Osteoblast (primary cell): ENCODE data around the gene ADGRL3. TPM values are rescaled to one million over a fixed set of nuclear protein-coding genes. Genes with fewer than 3 reads are reported as not detected.
A peak's percentile ranks its signal among the peaks of the same experiment; 100 is the strongest.
"Not testable (repeated sequence)": the region's sequence is repeated elsewhere in the genome, so short reads cannot be mapped to it uniquely, and the experiment has no call there.

Experiments used
- DNase-seq: peaks from one replicate; pipeline ENCODE4 v3.0.0; 2011; ENCODE audit warnings: low spot score, mixed read lengths; ENCODE audit not compliant: insufficient read length; ENCODE audit errors: missing footprints
- H2AFZ ChIP-seq: 2 replicates; pipeline ENCODE4 v1.6.0; 2011; ENCODE audit warnings: mild to moderate bottlenecking, low read length
- H3K27ac ChIP-seq: 2 replicates; pipeline ENCODE4 v1.5.1; 2011; ENCODE audit warnings: mild to moderate bottlenecking, low read depth, low read length, moderate library complexity
- H3K27me3 ChIP-seq: 2 replicates; pipeline ENCODE4 v1.6.0; 2012; ENCODE audit warnings: mild to moderate bottlenecking, control low read depth, inconsistent platforms, low read length, moderate library complexity; ENCODE audit not compliant: insufficient read depth
- H3K36me3 ChIP-seq: 2 replicates; pipeline ENCODE4 v1.5.1; 2011; ENCODE audit warnings: mild to moderate bottlenecking, low read length, control low read depth, moderate library complexity; ENCODE audit not compliant: insufficient read depth
- H3K4me1 ChIP-seq: 2 replicates; pipeline ENCODE4 v1.5.1; 2011; ENCODE audit warnings: mild to moderate bottlenecking, low read length, control low read depth, moderate library complexity; ENCODE audit not compliant: insufficient read depth
- H3K4me2 ChIP-seq: 2 replicates; pipeline ENCODE4 v1.6.0; 2011; ENCODE audit warnings: mild to moderate bottlenecking, low read length; ENCODE audit not compliant: insufficient read depth
- H3K4me3 ChIP-seq: fragments of 200-600 bp; sonication (generic); 3 replicates; pipeline ENCODE4 v1.5.1; 2012; ENCODE audit warnings: mild to moderate bottlenecking, low read length, inconsistent platforms; ENCODE audit not compliant: insufficient read depth
- H3K79me2 ChIP-seq: 2 replicates; pipeline ENCODE4 v1.6.0; 2012; ENCODE audit warnings: mild to moderate bottlenecking, low read length, control low read depth, inconsistent platforms; ENCODE audit not compliant: insufficient read depth
- H3K9me3 ChIP-seq: 2 replicates; pipeline ENCODE4 v1.5.1; 2011; ENCODE audit warnings: low read depth, low read length, control low read depth
- H4K20me1 ChIP-seq: 2 replicates; pipeline ENCODE4 v1.6.0; 2012; ENCODE audit warnings: mild to moderate bottlenecking, low read length, control low read depth; ENCODE audit not compliant: insufficient read depth
- CTCF ChIP-seq: IDR thresholded peaks from 2 replicates; pipeline ENCODE4 v1.5.1; 2011; ENCODE audit warnings: mild to moderate bottlenecking, low read depth, low read length, moderate library complexity; ENCODE audit errors: extremely low read depth
- total RNA-seq: library from RNA; depleted of rRNA; stranded (reverse); fragments of >200 nt; gene quantifications from 2 replicates; pipeline ENCODE4 v1.2.3, GENCODE V29; 2012

The ADGRL3 gene
- total RNA-seq, 1 donor = not detected

- H3K36me3 ChIP-seq = no peaks in the 10 kb centered on the region
- H3K9me3 ChIP-seq = peaks cover 3% of the 10 kb centered on the region
- H3K4me2 ChIP-seq = no peak overlapping the region
- H3K79me2 ChIP-seq = no peaks in the 10 kb centered on the region
- H3K4me3 ChIP-seq = no peak overlapping the region
- TF ChIP-seq CTCF = no peak
- no peak for DNase-seq
- H3K27ac ChIP-seq = no peak overlapping the region
- H3K27me3 ChIP-seq = no peaks in the 10 kb centered on the region
- no peaks in the 10 kb centered on the region for H4K20me1 ChIP-seq
- no peak overlapping the region for H2AFZ ChIP-seq
- H3K4me1 ChIP-seq = no peaks in the 10 kb centered on the region
These were observed 156.6 kb downstream of the ADGRL3 start for GRCh38 chr4:61356696-61357095.

- H3K4me3 ChIP-seq = no peak overlapping the region
- no peak overlapping the region for H3K4me2 ChIP-seq
- no peaks in the 10 kb centered on the region for H3K79me2 ChIP-seq
- no peaks in the 10 kb centered on the region for H3K4me1 ChIP-seq
- no peaks in the 10 kb centered on the region for H4K20me1 ChIP-seq
- H2AFZ ChIP-seq = no peak overlapping the region
- H3K36me3 ChIP-seq = no peaks in the 10 kb centered on the region
- H3K9me3 ChIP-seq = no peaks in the 10 kb centered on the region
- DNase-seq = no peak
- H3K27ac ChIP-seq = no peak overlapping the region
- H3K27me3 ChIP-seq = no peaks in the 10 kb centered on the region
- TF ChIP-seq CTCF = no peak
These were observed 159.2 kb downstream of the ADGRL3 start for GRCh38 chr4:61359301-61359700.

GRCh38 chr4:61372817-61373216, 172.7 kb downstream of the ADGRL3 start:
- H3K4me1 ChIP-seq, H4K20me1 ChIP-seq, H3K4me2 ChIP-seq, H3K9me3 ChIP-seq, H3K27ac ChIP-seq, H3K36me3 ChIP-seq, H3K79me2 ChIP-seq, H3K27me3 ChIP-seq, H3K4me3 ChIP-seq, H2AFZ ChIP-seq, DNase-seq: not testable (repeated sequence)

- Histone ChIP-seq H2AFZ (no peak overlapping the region), H3K4me1 (no peaks in the 10 kb centered on the region), H3K9me3 (no peaks in the 10 kb centered on the region), H3K4me3 (no peak overlapping the region), H3K36me3 (no peaks in the 10 kb centered on the region), H3K27ac (no peak overlapping the region), H3K79me2 (no peaks in the 10 kb centered on the region), H3K4me2 (no peak overlapping the region), H3K27me3 (no peaks in the 10 kb centered on the region), H4K20me1 (no peaks in the 10 kb centered on the region)
- peak; percentile 55 for DNase-seq
- no peak for TF ChIP-seq CTCF
These were observed 173.8 kb downstream of the ADGRL3 start for GRCh38 chr4:61373901-61374440.
